ENCODE results near the gene SEMA3F.

DNA sequence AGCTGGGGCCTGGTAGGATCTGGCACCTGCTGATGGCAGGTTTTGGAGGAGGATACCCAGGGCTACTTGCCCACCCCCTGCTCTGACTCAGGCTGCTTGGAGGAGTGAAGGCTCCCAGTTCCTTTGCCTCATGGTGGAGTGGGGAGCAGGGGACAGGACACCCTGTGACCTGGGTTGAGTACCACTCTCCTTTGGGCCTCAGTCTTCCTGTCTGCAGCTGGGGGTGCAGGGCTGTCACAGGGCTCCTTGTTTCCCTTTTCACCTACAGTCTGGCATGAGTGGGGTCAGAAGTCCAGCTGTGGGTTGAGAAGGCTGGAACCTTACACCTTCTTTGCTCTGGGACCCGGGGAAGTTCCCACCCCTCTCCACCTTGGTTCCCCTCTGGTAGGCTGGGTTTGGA, 14.7 kb downstream of the SEMA3F start:
- TF ChIP-seq, protein P1, sequence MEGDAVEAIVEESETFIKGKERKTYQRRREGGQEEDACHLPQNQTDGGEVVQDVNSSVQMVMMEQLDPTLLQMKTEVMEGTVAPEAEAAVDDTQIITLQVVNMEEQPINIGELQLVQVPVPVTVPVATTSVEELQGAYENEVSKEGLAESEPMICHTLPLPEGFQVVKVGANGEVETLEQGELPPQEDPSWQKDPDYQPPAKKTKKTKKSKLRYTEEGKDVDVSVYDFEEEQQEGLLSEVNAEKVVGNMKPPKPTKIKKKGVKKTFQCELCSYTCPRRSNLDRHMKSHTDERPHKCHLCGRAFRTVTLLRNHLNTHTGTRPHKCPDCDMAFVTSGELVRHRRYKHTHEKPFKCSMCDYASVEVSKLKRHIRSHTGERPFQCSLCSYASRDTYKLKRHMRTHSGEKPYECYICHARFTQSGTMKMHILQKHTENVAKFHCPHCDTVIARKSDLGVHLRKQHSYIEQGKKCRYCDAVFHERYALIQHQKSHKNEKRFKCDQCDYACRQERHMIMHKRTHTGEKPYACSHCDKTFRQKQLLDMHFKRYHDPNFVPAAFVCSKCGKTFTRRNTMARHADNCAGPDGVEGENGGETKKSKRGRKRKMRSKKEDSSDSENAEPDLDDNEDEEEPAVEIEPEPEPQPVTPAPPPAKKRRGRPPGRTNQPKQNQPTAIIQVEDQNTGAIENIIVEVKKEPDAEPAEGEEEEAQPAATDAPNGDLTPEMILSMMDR (conservative IDR thresholded peaks at IDR 0.05): no peak
- no peak for TF ChIP-seq EZH2 (IDR thresholded peaks at IDR 0.05; ENCODE audit: low read depth)

Data from PC-9 (cell line).